Astrocyte (in vitro differentiated cells and primary cell): ENCODE measurements around the gene CNTRL. TPM values are rescaled to one million over a fixed set of nuclear protein-coding genes. Genes with fewer than 3 reads are reported as not detected.
A peak's percentile ranks its signal among the peaks of the same experiment; 100 is the strongest.

ENCODE experiments used
- DNase-seq: peaks from one replicate; pipeline ENCODE4 v3.0.0-alpha.2; 2010; ENCODE audit warnings: low read depth
- FAIRE-seq: peaks from 2 replicates; lab custom pipeline; 2011; peaks lifted over from hg19 to GRCh38; lab: Jason Lieb, UNC
- H2AFZ ChIP-seq: 2 replicates; pipeline ENCODE4 v1.6.0; 2012; ENCODE audit warnings: low read depth, low read length, inconsistent platforms
- H3K27ac ChIP-seq: 2 replicates; pipeline ENCODE4 v1.5.1; 2011; ENCODE audit warnings: low read depth, low read length, inconsistent platforms
- H3K27me3 ChIP-seq: 2 replicates; pipeline ENCODE4 v1.6.0; 2011; ENCODE audit warnings: low read length, inconsistent platforms; ENCODE audit not compliant: insufficient read depth
- H3K36me3 ChIP-seq: 2 replicates; pipeline ENCODE4 v1.5.1; 2011; ENCODE audit warnings: low read length, inconsistent platforms; ENCODE audit not compliant: insufficient read depth
- H3K4me1 ChIP-seq: 2 replicates; pipeline ENCODE4 v1.5.1; 2011; ENCODE audit warnings: low read length, inconsistent platforms; ENCODE audit not compliant: insufficient read depth
- H3K4me2 ChIP-seq: 2 replicates; pipeline ENCODE4 v1.6.0; 2012; ENCODE audit warnings: low read length, inconsistent platforms
- H3K4me3 ChIP-seq: 2 replicates; pipeline ENCODE4 v1.5.1; 2011; ENCODE audit warnings: low read depth, mild to moderate bottlenecking, low read length, inconsistent platforms; ENCODE audit not compliant: insufficient read depth
- H3K79me2 ChIP-seq: 2 replicates; pipeline ENCODE4 v1.6.0; 2012; ENCODE audit warnings: mild to moderate bottlenecking, low read length, inconsistent platforms; ENCODE audit not compliant: insufficient read depth
- H3K9ac ChIP-seq: 2 replicates; pipeline ENCODE4 v1.6.0; 2012; ENCODE audit warnings: mild to moderate bottlenecking, low read length, inconsistent platforms
- H3K9me3 ChIP-seq: 2 replicates; pipeline ENCODE4 v1.5.1; 2012; ENCODE audit warnings: low read depth, mild to moderate bottlenecking, low read length, inconsistent platforms; ENCODE audit not compliant: insufficient read depth
- H4K20me1 ChIP-seq: 2 replicates; pipeline ENCODE4 v1.6.0; 2012; ENCODE audit warnings: low read length, inconsistent platforms; ENCODE audit not compliant: insufficient read depth
- H3K27ac Mint-ChIP-seq: one replicate; pipeline ENCODE4 v1.8.0; 2021; ENCODE audit warnings: mild to moderate bottlenecking, mixed read lengths; ENCODE audit not compliant: unreplicated experiment
- H3K27me3 Mint-ChIP-seq: one replicate; pipeline ENCODE4 v1.8.0; 2021; ENCODE audit warnings: low read depth, mixed read lengths; ENCODE audit not compliant: unreplicated experiment
- H3K36me3 Mint-ChIP-seq: one replicate; pipeline ENCODE4 v1.8.0; 2021; ENCODE audit warnings: low read depth, mixed read lengths; ENCODE audit not compliant: unreplicated experiment
- H3K4me1 Mint-ChIP-seq: one replicate; pipeline ENCODE4 v1.8.0; 2021; ENCODE audit warnings: low read depth, mixed read lengths; ENCODE audit not compliant: unreplicated experiment
- H3K4me3 Mint-ChIP-seq: one replicate; pipeline ENCODE4 v1.8.0; 2021; ENCODE audit warnings: mild to moderate bottlenecking, moderate library complexity, mixed read lengths; ENCODE audit not compliant: unreplicated experiment
- H3K9me3 Mint-ChIP-seq: one replicate; pipeline ENCODE4 v1.8.0; 2021; ENCODE audit warnings: mild to moderate bottlenecking, mixed read lengths; ENCODE audit not compliant: unreplicated experiment
- CTCF ChIP-seq: IDR thresholded peaks from 2 replicates; pipeline ENCODE4 v1.5.1; 2011; ENCODE audit warnings: low read depth, mild to moderate bottlenecking, inconsistent platforms, low read length, moderate library complexity; ENCODE audit not compliant: insufficient read depth
- EZH2 ChIP-seq: IDR thresholded peaks from 2 replicates; pipeline ENCODE4 v1.6.1; 2012; ENCODE audit warnings: mild to moderate bottlenecking, low read length, inconsistent platforms; ENCODE audit not compliant: insufficient read depth
- total RNA-seq: library from RNA; stranded (reverse); gene quantifications from 2 replicates; pipeline ENCODE4 v1.2.1, GENCODE V29; 2021

CNTRL gene
- total RNA-seq, 1 donor from 2014 or later = 4.4 TPM

- Histone ChIP-seq H3K4me2 (no peak overlapping the region), H4K20me1 (peaks cover 66% of the 10 kb centered on the region), H3K4me1 (peaks cover 6% of the 10 kb centered on the region), H3K79me2 (peaks cover 74% of the 10 kb centered on the region), H3K9ac (no peak overlapping the region), H3K27ac (no peak overlapping the region), H3K4me3 (no peak overlapping the region), H3K27me3 (no peaks in the 10 kb centered on the region), H3K9me3 (no peaks in the 10 kb centered on the region), H2AFZ (no peak overlapping the region), H3K36me3 (peaks cover 43% of the 10 kb centered on the region)
- no peak for FAIRE-seq
- H3K27me3 Mint-ChIP-seq = no peaks in the 10 kb centered on the region
- peak overlapping the region; percentile 70 for H3K27ac Mint-ChIP-seq
- TF ChIP-seq EZH2 (no peak), CTCF (no peak)
- no peak for DNase-seq
- peaks cover 19% of the 10 kb centered on the region for H3K4me1 Mint-ChIP-seq
- H3K9me3 Mint-ChIP-seq = no peaks in the 10 kb centered on the region
- peaks cover 11% of the 10 kb centered on the region for H3K36me3 Mint-ChIP-seq
- H3K4me3 Mint-ChIP-seq = peak overlapping the region; percentile 27
Observed at GRCh38 chr9:121182989-121183388, 108.2 kb downstream of the CNTRL start.

- Histone ChIP-seq H3K36me3 (peaks cover 43% of the 10 kb centered on the region), H4K20me1 (peaks cover 70% of the 10 kb centered on the region), H3K79me2 (peaks cover 83% of the 10 kb centered on the region), H3K4me2 (no peak overlapping the region), H3K4me1 (peaks cover 6% of the 10 kb centered on the region), H3K4me3 (no peak overlapping the region), H3K9ac (no peak overlapping the region), H2AFZ (no peak overlapping the region), H3K27ac (no peak overlapping the region), H3K9me3 (no peaks in the 10 kb centered on the region), H3K27me3 (no peaks in the 10 kb centered on the region)
- DNase-seq (no peak), FAIRE-seq (no peak)
- peaks cover 20% of the 10 kb centered on the region for H3K4me1 Mint-ChIP-seq
- TF ChIP-seq CTCF (no peak), EZH2 (no peak)
- H3K9me3 Mint-ChIP-seq = no peaks in the 10 kb centered on the region
- H3K36me3 Mint-ChIP-seq = peaks cover 12% of the 10 kb centered on the region
- H3K27ac Mint-ChIP-seq = peak overlapping the region; percentile 70
- H3K27me3 Mint-ChIP-seq = no peaks in the 10 kb centered on the region
- no peak overlapping the region for H3K4me3 Mint-ChIP-seq
Observed at GRCh38 chr9:121183666-121184423, 109.1 kb downstream of the CNTRL start.

GRCh38 chr9:121184463-121184862 lies 109.7 kb downstream of the CNTRL start:
- H3K9me3 ChIP-seq = no peaks in the 10 kb centered on the region
- peaks cover 43% of the 10 kb centered on the region for H3K36me3 ChIP-seq
- no peak overlapping the region for H2AFZ ChIP-seq
- Mint-ChIP-seq H3K36me3 (peaks cover 12% of the 10 kb centered on the region), H3K4me3 (no peak overlapping the region), H3K9me3 (no peaks in the 10 kb centered on the region), H3K27ac (no peak overlapping the region), H3K4me1 (peaks cover 20% of the 10 kb centered on the region), H3K27me3 (no peaks in the 10 kb centered on the region)
- DNase-seq (no peak), FAIRE-seq (no peak)
- peaks cover 89% of the 10 kb centered on the region for H3K79me2 ChIP-seq
- no peaks in the 10 kb centered on the region for H3K27me3 ChIP-seq
- TF ChIP-seq CTCF = no peak
- TF ChIP-seq EZH2 = no peak
- H3K4me1 ChIP-seq = peaks cover 6% of the 10 kb centered on the region
- no peak overlapping the region for H3K4me3 ChIP-seq
- peaks cover 74% of the 10 kb centered on the region for H4K20me1 ChIP-seq
- no peak overlapping the region for H3K27ac ChIP-seq
- no peak overlapping the region for H3K4me2 ChIP-seq
- no peak overlapping the region for H3K9ac ChIP-seq
